HG03045 (cell line): ENCODE data around the gene NANOS1.

Source experiments
- ATAC-seq: cut with Tn5 transposase; IDR thresholded peaks from one replicate; pipeline ENCODE4 v1.9.1; 2021; ENCODE audit warnings: mild to moderate bottlenecking, moderate library complexity; ENCODE audit not compliant: unreplicated experiment

Gene NANOS1, protein sequence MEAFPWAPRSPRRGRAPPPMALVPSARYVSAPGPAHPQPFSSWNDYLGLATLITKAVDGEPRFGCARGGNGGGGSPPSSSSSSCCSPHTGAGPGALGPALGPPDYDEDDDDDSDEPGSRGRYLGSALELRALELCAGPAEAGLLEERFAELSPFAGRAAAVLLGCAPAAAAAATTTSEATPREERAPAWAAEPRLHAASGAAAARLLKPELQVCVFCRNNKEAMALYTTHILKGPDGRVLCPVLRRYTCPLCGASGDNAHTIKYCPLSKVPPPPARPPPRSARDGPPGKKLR

GRCh38 chr10:119029613-119030420 lies at the start of gene NANOS1:
TSS of gene NANOS1 (plus strand) at chr10:119029714. CDS start at chr10:119029802, 88 bp downstream.
- ATAC-seq, result peak; percentile 19

DNA sequence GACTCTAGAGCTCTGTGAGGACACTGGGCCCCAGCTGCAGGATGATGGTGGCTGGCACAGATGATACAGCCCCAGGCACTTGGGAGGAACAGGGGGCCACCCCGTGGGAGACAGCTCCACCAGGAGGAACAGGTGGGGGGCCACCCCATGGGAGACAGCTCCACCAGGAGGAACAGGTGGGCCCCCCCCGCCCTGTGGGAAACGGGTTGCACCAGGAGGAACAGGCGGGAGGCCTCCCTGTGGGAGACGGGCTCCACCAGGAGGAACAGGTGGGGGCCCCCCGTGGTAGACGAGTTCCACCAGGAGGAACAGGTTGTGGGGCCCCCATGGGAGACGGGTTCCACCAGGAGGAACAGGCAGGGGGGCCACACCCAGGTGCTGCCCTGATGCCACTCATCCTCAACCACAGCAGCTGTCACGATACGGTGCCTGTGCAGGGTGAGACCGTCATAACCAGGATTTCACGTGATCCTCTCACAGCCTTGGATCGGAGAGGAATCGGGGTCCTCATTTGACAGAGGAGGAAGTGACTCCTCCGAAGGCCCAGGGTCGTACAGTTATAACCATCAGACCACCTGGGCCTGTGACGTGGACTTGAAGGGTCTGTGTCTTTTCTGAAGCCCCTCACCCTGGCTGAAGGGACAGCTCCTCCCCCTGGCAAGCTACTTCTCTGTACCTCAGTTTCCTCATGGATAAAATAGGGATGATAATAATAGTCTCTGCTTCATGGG lies 49.2 kb upstream of the NANOS1 start:
- ATAC-seq, result no peak

DNA sequence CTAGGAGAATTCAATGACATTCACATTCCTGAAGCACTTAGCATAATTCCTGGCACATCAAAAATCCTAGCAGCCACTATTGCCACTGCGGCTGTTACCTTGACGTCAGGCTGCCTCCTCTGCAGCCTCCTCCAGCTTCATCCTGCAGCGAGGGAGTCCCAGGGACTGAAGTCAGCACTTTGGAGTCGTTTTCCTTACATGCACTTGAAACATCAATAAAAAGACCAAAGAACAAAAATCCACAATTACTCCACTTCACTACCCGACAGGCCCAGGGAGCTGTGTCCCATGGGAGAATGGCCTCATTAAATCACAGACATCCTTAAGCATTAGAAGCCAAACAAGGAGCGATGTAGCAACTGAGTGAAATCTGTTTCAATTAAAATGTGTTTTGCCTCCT lies 48.6 kb upstream of the NANOS1 start:
- no peak for ATAC-seq

GRCh38 chr10:118981946-118982345 lies 47.6 kb upstream of the NANOS1 start:
- ATAC-seq, result no peak

GRCh38 chr10:118982366-118982765 lies 47.1 kb upstream of the NANOS1 start:
- ATAC-seq, result no peak

DNA sequence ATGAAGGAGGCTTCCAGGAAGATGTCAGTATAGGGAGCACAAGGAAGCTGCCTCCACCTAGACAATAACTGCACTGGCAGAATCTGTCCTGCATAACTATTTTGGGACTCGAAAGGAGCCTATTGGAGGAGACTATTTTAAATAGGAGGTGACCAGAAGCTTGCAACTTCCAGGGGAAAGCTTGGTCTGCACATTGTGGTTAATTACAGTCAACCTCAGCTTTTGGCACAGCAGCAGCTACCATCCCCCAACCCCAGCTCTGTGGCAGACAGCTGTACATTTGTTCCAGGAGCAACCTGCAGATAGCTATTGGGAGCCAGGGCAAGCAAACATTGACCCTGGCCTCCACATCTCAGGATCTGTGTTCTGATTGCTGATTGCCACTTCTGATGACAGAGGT lies 46.3 kb upstream of the NANOS1 start:
- ATAC-seq, result no peak

DNA sequence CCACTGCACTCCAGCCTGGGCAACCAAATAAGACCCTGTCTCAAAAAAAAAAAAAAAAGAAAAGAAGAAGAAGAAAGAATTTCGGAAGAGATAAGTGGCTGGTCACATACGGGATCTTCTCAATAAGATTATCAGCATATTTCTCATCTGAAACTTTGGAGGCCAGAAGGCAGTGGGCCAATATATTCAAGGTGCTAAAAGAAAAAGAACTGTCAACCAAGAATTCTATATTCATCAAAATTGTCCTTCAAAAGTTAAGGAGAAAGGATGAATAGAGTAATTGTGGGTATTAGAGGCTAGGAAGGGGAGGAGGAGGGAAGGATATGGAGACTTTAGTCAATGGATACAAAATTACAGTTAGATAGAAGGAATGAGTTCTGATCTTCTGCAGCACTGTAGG lies 43.9 kb upstream of the NANOS1 start:
- no peak for ATAC-seq

GRCh38 chr10:118986815-118987790 lies 42.4 kb upstream of the NANOS1 start:
- ATAC-seq, result peak; percentile 55

GRCh38 chr10:118990326-118990725 lies 39.2 kb upstream of the NANOS1 start:
- no peak for ATAC-seq

- no peak for ATAC-seq
Measured at GRCh38 chr10:118992496-118992895, 37.0 kb upstream of the NANOS1 start.

DNA sequence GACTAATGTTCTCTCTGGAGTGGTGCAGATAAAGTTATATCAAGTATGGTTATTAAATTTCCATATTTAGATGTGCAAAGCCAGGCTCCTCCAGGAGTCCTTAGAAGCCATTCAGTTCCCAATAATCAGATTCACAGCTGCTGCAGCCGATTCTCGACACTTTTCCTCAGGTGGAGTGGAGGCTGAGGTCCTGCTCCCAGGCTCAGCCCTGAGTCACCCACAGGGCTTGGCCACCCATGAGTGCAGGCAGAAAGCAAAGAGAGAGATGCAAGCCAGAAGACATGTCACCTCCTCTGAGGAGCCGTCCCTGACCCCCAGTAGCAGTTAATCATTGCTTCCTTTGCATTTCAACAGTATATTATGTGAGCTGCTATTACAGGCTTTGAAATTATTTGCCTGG lies 36.3 kb upstream of the NANOS1 start:
- ATAC-seq, result no peak

GRCh38 chr10:118994321-118994720 lies 35.2 kb upstream of the NANOS1 start:
- ATAC-seq, result no peak

- no peak for ATAC-seq
Measured at GRCh38 chr10:118995739-118996138, 33.8 kb upstream of the NANOS1 start.

GRCh38 chr10:118997379-118997778 lies 32.1 kb upstream of the NANOS1 start:
- no peak for ATAC-seq

GRCh38 chr10:118998183-118998582 lies 31.3 kb upstream of the NANOS1 start:
- ATAC-seq, result no peak

DNA sequence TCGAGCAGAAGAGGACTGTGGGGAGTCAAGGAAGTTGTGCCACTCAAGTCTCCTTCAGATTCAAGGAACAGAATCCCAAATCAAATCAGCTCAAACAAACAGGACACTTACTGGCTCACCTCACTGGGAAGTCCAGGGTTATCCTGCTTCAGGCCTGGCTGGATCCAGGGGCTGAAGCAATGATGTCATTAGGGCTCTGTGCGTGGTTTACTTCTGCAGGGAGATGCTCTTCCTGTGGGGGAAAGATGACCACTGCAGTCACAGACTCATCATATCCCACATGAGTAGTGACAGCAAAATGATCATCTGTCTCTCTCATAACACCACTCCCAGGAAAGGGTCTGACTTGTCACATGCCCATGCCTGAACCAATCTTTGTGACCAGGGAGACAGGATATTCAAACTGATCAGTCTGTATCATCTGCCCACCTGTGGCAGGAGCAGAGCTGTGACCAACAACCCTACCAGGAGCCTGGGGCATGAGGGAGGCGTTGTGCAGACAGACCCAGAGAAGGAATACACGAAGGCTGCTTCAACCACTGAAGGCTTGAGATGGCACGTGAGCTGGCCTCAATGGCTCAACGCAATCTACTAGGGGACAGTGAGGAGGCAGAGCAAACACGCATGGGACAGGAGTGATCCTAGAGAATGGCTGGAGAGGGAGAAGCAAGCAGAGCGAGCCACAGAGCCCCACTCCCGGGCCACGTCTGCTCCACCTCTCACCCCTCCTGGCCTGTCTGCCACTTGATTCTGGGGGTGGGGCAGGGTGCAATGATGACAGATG lies 27.6 kb upstream of the NANOS1 start:
- ATAC-seq, result no peak

DNA sequence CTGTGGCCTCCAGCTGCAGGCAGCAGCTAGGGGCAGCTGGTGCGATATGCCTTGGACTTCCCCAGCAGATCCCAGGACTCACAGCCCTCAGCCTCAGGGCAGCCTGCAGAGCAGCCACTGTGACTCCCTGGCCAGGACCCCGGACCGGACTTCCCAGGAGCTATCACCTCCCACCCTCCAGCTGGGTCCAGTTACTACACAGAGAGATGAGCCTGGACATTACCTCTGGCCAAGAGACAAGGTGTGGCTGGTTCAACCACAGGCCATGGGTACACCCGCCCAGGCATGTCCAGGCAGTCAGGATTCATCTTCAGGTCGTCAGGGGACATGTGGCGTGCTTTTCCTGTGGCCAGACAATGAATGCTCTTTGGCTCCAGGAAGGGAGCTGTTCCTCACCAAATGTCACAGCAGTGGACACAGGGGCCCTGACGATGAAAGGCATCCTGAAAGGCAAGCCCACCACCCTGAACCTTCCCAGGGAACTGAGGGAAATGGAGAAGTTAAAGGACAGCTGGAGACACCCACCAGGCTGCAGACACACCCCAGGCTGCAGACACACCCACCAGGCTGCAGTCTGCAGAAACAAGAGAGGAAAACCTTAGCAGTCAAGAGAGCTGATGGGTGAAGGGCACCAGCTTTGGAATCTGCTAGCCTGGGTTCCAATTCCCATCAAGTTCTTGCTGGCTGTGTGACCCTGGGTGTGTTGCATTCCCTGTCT lies 25.8 kb upstream of the NANOS1 start:
- no peak for ATAC-seq

DNA sequence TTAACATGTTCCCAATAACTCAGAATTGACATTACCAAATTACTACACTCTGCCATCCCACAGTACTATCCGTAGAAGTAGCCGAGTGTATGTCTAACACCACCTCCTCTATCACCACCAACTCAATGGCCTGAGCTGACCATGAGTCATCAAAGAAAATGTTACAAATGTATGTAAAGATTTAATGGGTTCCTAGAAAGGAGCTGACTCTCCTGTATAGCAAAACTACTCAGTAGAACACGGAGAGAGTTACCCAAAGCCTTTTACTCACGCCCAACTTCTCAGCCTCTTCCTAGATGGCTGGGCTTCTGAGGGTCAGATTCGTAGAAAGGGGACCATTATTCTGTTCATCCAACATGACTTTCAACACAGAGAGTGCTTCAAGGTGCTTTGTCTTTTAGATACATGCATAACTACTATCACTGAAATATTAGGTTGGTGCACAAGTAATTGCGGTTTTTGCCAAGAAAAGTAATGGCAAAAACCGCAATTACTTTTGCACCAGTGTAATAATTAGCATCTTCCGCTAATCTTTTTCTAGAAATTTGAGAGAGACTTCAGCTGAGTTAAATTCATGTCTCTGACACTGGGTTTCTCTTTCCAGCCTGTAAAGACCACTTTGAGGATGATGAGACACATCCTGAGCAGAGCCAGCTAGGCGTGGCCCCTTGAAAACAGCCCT lies 24.0 kb upstream of the NANOS1 start:
- no peak for ATAC-seq
